DMS79 (cell line): ENCODE data around the gene CD302.
"Not testable (repeated sequence)": the region's sequence is repeated elsewhere in the genome, so short reads cannot be mapped to it uniquely, and the experiment has no call there.

Source experiments
- DNase-seq: peaks from one replicate; lab custom pipeline; 2025; lab: John Stamatoyannopoulos, UW

Gene CD302

DNA sequence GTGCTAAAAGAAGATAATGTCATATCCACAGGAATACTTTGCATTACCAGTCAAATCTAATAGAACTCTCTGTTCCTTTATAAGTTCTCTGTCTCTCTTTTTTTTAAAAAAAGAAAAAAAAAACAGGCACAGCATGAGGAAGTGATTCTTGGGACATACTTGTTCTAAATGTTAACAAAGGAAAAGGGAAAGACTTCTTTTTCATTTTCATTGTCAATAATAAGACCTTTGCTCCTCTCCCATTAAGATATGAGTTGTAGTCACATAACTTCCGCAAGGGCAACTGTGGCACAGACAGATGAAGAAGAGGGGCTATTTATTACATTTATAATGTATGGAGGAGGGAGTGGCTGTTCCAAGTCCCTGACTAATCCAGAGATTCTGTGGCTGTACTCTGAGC, 4.7 kb downstream of the CD302 start:
- DNase-seq, result no peak

DNA sequence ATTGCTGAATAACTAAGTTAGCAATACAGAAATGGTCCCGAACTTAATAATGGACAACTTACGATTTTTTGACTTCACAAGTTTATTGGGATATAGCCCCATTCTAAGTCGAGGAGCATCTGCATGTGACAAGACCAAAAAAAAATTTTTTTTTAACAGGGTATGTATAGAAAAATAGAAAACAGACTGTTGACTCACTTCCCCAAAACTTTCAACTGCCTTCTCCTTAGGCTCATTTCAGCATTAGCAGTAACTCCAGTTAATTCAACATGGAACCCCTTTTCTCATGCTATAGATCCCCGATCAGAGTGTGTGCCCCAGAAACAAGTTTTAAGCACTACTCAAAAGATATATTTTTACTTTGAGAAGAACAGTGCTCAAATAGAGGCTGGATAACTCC, 5.4 kb downstream of the CD302 start:
- no peak for DNase-seq

DNA sequence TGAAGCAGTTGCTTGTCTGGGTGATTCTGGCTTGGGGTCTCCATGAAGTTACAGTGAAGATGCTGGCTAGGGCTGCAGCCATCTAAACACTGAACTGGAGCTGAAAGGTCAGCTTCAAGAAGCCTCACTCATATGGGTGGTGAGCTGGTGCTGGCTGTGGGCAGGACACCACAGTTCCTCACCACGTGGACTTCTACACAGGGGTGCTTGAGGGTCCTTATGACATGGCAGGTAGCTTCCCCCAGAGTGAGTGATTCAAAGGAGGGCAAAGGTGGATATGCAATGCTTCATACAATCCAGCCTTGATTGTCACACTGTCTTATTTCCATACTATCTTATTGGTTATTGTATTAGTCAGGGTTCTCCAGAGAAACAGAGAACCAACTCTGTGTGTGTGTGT, 6.0 kb downstream of the CD302 start:
- DNase-seq, result no peak

DNA sequence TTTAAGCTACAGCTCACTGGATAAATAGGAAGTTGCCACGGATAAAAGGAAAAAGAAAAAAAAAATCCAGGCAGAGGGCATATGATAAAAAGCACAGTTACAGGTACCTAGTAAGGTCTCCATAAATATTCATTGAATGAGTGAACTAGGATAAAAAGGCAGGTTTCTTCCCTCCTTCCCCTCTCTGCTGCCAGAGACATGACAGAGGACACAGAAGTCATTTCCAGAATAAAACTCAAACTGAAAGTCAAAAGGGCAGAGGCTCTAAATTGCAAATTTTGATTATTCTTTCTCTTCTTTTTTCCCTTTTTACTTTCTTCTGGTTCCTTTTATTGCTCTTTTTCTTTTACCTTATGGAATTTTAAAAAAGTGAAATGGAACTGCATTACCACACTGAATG, 7.7 kb downstream of the CD302 start:
- DNase-seq, result no peak

DNA sequence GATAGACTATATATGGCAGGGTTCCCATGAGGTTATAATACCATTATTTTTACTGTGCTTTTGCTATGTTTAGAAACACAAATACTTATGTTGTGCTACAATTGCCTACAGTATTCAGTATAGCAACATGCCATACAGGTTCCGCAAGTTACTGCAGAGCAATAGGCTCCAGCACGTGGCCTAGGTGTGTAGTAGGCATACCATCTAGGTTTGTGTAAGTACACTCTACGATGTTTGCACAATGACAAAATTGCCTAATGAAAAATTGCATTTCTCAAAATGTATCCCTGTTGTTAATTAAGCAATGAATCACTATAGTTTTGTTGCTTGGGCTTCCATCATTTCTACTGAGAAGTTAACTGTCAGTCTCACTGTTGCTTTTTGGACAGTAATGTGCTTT, 9.8 kb downstream of the CD302 start:
- DNase-seq, result no peak

DNA sequence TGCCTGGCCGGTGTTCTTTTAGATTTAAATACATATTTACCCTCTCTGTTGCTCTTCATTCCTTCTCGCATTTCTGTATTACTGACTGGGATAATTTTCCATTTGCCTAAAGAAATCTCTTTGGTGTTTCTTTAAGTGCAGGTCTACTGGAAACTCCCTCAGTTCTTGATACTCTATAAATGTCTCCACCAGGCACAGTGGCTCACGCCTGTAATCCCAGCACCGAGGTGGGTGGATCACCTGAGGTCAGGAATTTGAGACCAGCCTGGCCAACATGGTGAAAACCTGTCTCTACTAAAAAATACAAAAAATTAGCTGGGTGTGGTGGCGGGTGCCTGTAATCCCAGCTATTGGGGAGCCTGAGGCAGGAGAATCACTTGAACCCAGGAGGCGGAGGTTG, 10.4 kb downstream of the CD302 start:
- DNase-seq, result not testable (repeated sequence)

DNA sequence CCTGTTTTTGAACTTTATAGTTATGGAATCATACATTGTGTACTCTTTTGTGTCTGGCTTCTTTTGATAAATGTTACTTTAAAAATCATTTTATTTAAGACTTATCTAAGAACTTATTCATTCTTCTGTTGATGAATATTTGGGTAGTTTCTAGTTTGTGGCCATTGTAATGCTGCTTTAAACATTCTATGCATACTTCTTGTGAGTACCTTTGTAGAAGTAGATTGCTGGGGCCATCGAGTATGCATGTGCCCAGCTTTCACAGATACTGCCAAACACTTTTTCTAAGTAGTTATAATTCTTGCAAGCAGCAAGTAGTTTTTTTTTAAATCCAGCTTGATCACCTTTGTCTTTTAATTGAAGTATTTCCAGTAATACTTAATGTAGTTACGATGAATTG, 11.1 kb downstream of the CD302 start:
- no peak for DNase-seq

DNA sequence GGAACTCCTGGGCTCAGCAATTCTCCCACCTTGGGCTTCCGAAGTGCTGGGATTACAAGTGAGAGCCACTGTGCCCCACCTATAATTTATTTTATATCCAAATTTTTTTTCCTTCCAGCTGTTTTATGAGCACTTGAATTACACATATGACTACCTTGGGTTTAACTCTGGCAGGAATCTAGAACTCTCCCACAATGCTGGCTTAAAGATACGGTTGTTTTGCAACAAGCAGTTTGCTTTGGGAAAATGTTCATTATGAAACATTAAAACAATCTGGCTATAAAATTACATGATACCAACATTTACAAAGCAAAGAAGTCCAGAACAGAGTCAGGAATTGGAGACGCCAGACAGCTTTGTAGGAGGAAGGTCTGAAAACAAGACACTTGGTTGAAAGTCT, 12.8 kb downstream of the CD302 start:
- no peak for DNase-seq

DNA sequence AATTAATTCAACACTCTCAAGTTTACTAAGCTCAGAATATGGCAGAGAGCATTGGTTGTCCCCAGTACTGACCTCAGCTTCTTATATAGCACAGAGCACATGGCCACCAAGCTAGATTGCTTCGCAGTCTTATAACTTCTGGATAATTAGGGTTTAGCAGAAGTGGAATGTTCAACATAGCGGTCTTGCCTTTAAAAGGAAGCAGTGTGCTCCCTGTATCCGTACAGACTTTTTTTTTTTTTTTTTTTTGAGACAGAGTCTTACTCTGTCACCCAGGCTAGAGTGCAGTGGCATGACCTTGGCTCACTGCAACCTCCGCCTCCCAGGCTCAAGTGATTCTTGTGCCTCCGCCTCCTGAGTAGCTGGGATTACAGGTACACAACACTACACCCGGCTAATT, 13.3 kb downstream of the CD302 start:
- DNase-seq, result not testable (repeated sequence)

DNA sequence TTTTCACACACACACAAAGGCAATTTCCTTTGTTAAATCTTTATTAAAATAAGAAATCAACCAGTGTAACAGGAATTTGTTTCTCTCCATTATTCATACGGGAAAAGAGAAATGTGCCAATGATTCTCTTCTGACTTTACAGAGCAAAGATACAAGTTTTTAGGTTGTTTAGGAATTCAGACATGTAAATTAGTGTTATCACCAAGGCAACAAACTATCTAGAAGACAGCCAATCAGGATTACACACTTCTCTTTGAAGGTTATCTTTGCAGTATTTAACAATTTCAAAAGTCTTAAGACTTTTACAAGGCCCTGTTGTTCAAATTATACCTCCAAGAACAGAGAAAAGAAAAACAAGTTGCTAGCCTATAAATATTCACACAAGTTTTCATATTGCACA, 14.5 kb downstream of the CD302 start:
- no peak for DNase-seq

DNA sequence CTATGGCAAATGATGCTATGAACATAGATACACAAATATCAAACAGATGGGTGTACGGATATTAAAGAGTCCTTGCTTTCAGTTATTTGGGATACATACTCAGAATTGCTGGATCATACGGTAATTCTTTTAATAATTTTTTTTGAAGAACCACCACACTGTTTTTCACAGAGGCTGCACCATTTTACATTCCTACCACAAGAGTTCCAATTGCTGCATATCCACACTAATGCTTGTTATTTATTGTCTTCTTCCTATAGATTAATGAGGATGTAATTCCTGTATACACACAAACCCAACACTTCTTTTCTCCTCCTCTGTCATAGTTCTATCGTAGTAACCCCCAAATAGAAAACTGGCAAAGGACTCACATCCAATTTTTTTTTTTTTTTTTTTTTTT, 21.7 kb downstream of the CD302 start:
- DNase-seq, result no peak

DNA sequence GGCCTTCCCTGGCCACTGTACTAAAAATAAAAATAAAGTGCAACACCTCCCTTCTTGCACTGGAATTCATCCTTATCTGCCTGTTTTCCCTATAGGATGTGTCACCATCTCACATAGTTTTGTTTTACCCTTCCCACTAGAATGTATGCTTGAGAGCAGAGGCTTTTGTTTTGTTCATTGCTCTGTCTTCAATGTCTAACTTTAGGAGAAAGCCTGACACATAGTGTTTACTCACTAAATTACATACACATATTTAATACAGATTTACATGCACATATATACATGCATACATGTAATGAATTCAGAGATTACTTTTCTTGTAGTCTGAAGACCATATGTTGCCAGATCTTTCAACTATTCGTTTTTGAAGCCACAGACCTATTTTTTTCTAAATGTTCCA, 23.0 kb downstream of the CD302 start:
- DNase-seq, result no peak

DNA sequence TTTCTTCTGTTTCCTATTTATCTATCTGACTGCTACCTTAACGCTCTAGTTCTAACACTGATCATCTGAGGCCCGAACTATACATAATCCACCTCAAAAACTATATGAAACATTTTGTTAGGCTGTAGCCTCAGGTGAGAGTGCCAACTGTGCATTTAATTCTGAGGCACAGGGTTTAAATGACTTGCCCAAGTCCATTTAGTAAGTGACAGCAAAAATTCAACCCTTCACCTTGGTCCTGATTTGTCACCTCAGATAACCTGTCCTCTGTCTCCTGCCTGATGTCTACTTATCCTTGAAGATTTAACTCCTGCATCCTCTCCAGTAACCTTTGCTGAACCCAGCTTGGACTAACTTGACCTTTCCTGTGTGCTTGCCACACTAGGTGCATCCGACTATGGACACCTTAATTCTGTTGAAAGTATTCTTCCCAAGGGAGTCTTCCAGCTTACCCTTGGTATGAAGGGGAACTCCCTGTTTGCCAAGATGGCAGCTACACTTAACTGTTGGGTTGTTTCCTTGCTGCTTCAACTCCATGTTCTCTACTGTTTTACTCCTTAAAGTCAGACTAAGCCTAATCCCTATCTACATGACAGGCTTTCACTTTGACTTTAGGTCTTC, 23.5 kb downstream of the CD302 start:
- no peak for DNase-seq

DNA sequence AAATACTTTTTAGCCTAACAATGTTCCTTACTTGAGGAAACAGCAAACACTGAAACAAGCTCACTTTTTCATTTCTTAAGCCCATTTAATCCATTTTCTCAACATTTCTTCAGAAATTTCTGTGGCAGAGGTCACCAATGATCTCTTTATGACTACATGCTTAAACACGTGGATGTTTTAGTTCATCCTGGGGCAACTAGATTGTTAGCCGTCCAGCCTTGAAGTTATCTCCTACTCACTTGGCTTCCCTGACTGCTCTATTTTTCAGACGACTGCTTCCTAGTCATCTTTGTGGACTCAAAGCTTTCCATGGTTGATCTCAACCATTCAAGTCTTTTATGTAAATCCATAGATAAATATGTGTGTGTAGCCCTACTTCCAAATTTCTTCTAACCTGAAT, 24.1 kb downstream of the CD302 start:
- DNase-seq, result no peak

DNA sequence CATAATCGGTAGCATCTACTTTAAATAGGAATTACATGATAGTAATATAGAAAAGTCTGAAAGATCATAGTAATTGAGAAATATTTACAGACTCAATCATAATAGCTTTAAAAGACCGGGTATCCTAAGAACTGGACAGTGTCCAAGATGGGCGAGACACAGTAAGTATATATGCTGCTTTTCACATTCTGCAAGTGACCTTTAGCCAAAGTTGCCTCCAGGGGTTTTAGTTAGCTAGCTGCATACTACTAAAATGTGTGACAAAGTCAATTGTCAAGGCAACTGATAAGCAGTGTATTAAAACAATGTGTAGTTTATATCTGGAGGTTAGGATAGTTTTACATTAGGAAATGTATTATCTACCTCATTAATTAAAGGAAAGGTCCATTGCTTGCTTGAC, 24.6 kb downstream of the CD302 start:
- no peak for DNase-seq

DNA sequence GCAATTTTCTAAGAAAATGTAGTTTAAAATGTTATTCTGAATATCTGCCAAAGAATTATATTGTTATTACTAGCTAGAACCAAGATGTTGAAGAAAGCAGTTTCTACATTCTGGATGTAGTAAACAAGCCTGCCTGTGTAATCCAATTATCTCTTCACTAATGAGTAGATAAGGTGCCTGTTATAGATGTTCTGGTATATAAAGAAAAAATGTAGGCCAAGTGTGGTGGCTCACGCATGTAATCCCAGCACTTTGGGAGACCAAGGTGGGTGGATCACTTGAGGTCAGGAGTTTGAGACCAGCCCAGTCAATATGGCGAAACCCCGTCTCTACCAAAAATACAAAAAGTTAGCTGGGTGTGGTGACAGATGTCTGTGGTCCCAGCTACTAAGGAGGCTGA, 28.9 kb downstream of the CD302 start:
- DNase-seq, result no peak

DNA sequence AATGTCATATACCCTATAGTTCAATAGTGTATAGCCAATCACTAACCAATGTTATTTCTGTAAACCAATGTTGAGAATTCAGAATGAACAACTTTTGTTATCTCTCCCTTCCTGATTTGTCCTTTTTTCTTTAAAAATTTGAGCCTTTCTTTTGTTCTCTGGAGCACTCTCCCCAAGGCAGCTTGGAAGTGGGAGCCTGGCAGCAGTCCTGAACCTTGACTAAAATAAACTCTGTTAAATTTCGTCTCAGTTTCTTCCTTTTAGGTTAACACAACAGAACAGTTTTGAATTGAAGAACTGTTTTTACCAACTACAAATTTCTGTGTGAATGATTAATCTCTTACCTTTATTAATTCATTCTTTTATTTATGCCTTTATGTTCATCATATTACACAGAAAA, 35.9 kb downstream of the CD302 start:
- DNase-seq, result no peak

DNA sequence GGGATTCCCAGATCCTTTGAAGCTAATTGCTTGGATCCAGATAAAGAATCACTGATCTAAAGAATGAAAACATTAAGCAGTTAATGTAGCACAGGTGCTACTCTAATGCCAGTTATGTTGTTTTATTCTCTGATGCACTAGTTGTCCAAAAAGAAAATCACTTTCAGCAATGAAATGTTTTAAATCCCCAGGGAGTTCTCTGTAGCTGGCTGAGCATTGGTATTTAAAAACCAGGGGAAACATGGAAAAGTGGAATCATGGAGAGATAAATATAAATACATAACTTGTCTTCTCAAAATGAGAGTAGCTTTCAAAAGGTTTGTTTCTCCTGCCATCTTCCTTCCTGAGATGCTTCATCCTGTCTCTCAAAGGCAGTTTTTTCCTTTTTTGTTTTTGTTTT, 37.7 kb downstream of the CD302 start:
- DNase-seq, result no peak

DNA sequence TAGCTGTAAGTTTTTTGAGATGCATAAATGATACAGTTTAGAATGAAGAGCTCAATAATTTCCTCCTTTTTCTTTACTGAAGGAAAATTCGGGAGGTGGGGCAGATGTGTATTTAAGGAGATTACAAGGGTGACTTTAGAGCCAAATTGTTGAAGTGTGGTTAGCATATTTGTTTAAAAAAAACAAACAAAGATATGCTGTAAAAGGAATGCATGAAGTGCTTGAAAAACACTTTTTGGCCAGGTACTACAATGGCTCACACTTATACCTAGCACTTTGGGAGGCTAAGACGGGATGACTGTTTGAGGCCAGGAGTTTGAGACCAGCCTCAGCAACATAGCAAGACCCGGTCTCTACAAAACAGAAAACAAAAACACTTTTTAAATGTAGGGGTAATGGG, 38.4 kb downstream of the CD302 start:
- no peak for DNase-seq

DNA sequence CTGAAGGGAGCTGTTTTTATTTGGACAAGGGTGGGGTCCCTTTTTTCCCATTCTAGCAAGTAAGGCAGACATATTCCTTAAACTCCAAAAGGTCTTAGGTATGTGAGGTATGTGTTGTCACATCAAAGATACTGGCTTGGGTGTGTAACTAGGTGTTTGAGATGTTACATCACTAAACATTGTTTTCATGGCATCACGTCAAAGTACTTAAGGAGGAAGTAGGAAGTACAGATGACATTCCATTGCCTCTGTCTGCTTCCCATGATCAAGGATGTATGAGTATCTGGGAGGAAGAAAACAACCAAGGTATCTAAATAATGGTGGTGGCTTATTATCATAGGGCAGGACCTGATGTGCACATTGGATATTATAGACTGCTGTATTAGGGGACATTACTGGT, 39.3 kb downstream of the CD302 start:
- no peak for DNase-seq

DNA sequence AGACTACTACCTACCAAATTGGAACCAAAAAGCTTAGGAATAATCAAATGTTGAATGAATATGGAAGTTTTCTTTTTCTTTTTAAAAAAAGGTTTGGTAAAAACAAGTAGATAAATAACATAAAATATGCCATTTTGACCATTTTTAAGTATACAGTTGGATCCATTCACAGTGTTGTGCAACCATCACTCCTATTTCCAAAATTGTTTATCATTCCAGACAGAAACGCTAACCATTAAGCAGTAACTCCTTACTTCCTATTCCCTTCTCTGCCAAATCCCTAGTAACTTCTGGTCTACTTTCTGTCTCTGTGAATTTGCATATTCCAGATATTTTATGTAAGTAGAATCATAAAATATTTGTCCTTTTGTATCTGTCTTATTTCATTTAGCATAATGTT, 39.8 kb downstream of the CD302 start:
- DNase-seq, result no peak

DNA sequence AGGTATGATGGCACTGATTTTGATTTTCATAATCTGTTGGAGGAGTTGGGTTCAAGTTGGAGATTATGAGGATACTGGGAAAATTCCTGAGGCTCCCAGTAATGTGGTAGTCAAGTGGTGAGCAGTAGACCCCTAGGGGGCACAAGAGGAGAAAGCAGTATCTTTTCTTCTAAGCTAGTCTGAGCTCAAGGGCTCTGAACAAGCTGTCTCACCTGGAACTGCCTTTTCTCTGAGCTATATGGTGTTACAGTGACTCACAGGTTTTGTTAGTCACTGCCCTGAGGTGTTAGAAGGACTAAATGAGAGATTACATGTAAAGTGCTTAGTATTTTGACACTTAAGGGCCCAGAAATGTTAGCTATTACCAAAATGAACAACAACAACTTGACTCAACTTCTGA, 42.2 kb downstream of the CD302 start:
- DNase-seq, result no peak

DNA sequence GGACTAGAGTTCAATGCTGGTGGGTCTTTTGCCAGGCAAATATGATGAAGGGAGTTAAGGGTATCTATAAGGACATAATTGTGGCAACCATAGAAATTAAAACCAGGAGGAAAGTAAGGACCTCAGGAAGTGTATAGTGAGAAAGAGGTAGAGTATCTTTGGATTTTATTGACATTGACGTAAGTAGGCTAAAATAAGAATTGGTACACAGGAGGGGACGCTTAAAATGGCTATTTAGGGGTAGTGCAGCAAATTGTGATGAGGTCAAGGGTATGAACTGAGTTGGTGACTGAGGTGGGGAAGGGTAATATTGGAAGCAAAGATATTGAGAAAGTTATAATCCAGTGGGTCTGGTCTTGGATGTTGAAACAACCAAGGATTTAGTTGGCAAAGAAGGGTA, 43.0 kb downstream of the CD302 start:
- DNase-seq, result no peak

DNA sequence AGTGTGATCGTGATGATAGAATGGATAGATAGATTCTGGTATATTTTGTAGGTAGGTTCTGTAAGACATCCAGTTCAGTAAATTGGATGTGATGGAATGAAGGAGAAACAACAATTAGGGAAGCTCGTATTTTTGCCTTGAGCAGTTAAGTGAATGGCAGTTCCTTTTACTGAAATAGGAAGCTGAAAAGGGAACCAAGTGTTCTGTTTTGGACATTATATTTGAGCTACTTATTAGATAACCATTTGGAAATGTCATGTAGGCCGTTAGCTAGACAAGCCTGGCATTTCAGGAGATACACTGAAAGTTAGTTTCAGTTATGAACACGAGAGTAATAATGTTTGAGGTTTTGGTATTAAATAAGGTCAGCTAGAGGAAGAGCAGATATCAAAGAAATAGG, 44.2 kb downstream of the CD302 start:
- no peak for DNase-seq

DNA sequence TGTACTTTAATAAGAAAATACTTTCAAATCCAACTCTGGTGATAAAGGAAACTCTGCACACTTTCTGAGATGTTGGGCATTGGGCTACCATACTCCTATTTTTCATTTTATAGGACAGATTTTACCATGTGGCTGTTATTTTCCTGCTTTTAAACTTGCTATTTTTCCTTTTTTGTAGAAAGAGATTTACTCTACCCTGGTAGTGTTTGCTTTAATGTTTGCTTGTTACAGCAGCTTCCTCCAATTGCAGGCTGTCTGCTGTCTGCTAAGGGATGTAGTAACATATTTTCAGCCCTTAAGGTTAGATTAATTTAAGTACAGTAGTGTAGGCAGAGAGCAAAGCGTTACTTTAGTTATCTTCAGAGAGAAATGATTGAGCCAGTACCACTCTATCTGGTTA, 47.1 kb downstream of the CD302 start:
- no peak for DNase-seq
